BJ (cell line): ENCODE measurements around the gene CDK3. TPM values are rescaled to one million over a fixed set of nuclear protein-coding genes. Genes with fewer than 3 reads are reported as not detected.

Source experiments
- CTCF ChIA-PET: fragments of 350-600 bp; formaldehyde crosslinking; extraction: SDS; loops from one replicate; lab custom pipeline; 2021; ENCODE audit warnings: antibody characterized with exemption, inconsistent platforms; lab: Yijun Ruan, JAX
- POLR2A ChIA-PET: fragments of 300-600 bp; sonication (Branson Sonifier 250); formaldehyde crosslinking; extraction: SDS; loops from one replicate; lab custom pipeline; 2021; ENCODE audit warnings: antibody characterized with exemption; lab: Charles Lee
- DNase-seq: peaks from one replicate; pipeline ENCODE4 v3.0.0-alpha.2; 2011; ENCODE audit warnings: low read depth
- H3K27me3 ChIP-seq: 2 replicates; pipeline ENCODE4 v1.6.0; 2011; ENCODE audit warnings: low read length; ENCODE audit not compliant: control insufficient read depth, insufficient read depth
- H3K36me3 ChIP-seq: 2 replicates; pipeline ENCODE4 v1.5.1; 2011; ENCODE audit warnings: low read length; ENCODE audit not compliant: control insufficient read depth, insufficient read depth
- H3K4me3 ChIP-seq: 2 replicates; pipeline ENCODE4 v1.5.1; 2011; ENCODE audit warnings: low read depth, mild to moderate bottlenecking, control low read depth, low read length
- CTCF ChIP-seq: IDR thresholded peaks from 2 replicates; pipeline ENCODE4 v1.5.1; 2011; ENCODE audit warnings: low read depth, mild to moderate bottlenecking, control low read depth, inconsistent platforms, low read length, moderate library complexity; ENCODE audit not compliant: insufficient read depth
- polyA plus RNA-seq: library from polyadenylated mRNA; depleted of rRNA; stranded (reverse); fragments of >200 nt; gene quantifications from 2 replicates; pipeline ENCODE4 v1.2.3, GENCODE V29; 2011

Gene CDK3
- polyA plus RNA-seq, 1 experiment: 5.6 TPM

DNA sequence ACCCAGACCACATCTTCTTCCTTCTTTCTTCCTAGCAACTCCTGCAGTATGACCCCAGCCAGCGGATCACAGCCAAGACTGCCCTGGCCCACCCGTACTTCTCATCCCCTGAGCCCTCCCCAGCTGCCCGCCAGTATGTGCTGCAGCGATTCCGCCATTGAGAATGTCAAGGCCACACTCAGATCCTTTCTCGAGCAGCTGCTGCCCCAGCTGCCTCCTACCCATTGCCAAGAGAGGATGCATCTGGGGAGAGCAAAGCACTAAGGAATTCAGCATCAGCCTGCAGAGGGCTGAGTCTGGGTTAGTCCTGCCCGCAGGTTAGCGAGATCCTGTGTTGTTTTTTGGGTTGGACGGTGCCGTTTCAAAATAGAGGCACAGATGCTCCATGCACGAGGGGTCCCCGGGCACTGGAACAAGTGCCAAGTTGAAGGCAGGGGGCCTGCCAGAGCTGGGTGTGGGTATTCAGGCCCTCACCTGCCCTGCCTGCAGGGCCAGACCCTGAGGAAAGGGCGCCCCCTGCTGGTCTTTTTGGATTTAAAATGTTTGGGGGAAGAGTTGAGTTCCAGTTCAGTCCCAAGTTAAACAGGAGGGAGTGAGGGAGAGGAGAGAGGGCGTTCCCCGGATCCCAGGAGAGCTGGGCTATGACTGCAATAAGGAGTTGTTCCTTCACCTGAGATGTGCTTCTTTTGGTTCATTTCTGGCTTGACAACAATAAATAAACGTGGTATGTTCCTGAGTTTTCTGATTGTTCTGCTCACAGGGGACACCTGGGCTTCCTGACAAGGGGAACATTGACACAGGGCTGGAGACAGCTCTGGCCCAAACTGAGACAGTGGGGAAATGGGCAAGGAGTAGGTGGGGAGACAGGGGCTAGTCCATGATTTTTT is 4.9 kb downstream of the CDK3 start:
- Histone ChIP-seq H3K4me3 (no peak overlapping the region), H3K27me3 (no peaks in the 10 kb centered on the region), H3K36me3 (peaks cover 5% of the 10 kb centered on the region)
- ChIA-PET CTCF (interaction anchor here (0.6 to 19.9 kb wide), 21 partner anchors 9 to 210 kb away, joined by 3 to 264 read pairs (median 4); partner anchors contain the start of genes FBF1 and MRPL38), POLR2A (interaction anchor here (0.7 kb wide), 1 partner anchor 21 kb away, joined by 4 read pairs; no protein-coding TSS in a partner anchor)
- DNase-seq: no peak
- TF ChIP-seq CTCF: peak; percentile 66

GRCh38 chr17:76007131-76007849 is 6.6 kb downstream of the CDK3 start:
- no peak for DNase-seq
- TF ChIP-seq CTCF: no peak
- peaks cover 3% of the 10 kb centered on the region for H3K36me3 ChIP-seq
- CTCF ChIA-PET: interaction anchor here (0.7 to 19.9 kb wide), 4 partner anchors 8 to 100 kb away, joined by 3 to 264 read pairs (median 16); partner anchors contain the start of genes CDK3 and MRPL38
- POLR2A ChIA-PET: no interaction called here
- H3K27me3 ChIP-seq: no peaks in the 10 kb centered on the region
- no peak overlapping the region for H3K4me3 ChIP-seq

- CTCF ChIA-PET: interaction anchor here (0.7 to 19.9 kb wide), 5 partner anchors 9 to 112 kb away, joined by 3 to 264 read pairs (median 4); partner anchors contain the start of genes CDK3 and MRPL38
- no peak for DNase-seq
Observed at GRCh38 chr17:76007850-76008165, 7.2 kb downstream of the CDK3 start.

DNA sequence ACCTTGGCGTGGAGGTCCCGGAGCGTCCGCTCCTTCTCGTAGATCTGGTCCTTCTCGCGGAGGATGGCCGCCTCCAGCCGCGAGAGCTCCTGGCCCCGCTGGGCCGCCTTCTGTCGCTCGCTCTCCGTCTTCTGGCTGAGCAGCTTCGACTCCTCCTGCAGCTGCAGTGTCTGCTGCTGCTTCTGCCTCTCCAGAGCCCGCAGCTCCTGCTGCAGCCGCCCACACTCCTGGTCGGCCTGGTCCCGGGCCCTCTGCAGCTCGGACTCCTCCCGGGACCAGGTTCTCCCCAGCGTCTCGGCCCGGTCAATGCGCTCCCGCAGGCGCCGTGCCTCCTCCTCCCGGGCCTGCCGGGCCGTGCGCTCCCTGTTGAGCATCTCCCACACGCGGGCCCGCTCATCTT is 7.6 kb downstream of the CDK3 start:
- H3K27me3 ChIP-seq: no peaks in the 10 kb centered on the region

More at GRCh38 chr17:76007850-76008165, 7.2 kb downstream of the CDK3 start:
- Histone ChIP-seq H3K36me3 (peaks cover 3% of the 10 kb centered on the region), H3K4me3 (no peak overlapping the region), H3K27me3 (no peaks in the 10 kb centered on the region)
- no peak for TF ChIP-seq CTCF
- POLR2A ChIA-PET: no interaction called here

More for the DNA sequence above, 7.6 kb downstream of the CDK3 start:
- POLR2A ChIA-PET: no interaction called here
- CTCF ChIA-PET: interaction anchor here (0.8 to 19.9 kb wide), 4 partner anchors 9 to 112 kb away, joined by 3 to 264 read pairs (median 16); partner anchors contain the start of genes CDK3 and MRPL38
- TF ChIP-seq CTCF: no peak
- Histone ChIP-seq H3K4me3 (no peak overlapping the region), H3K36me3 (peaks cover 3% of the 10 kb centered on the region)
- DNase-seq: no peak
